Measurements from ENCODE around the gene CHTF18.

Gene CHTF18

DNA sequence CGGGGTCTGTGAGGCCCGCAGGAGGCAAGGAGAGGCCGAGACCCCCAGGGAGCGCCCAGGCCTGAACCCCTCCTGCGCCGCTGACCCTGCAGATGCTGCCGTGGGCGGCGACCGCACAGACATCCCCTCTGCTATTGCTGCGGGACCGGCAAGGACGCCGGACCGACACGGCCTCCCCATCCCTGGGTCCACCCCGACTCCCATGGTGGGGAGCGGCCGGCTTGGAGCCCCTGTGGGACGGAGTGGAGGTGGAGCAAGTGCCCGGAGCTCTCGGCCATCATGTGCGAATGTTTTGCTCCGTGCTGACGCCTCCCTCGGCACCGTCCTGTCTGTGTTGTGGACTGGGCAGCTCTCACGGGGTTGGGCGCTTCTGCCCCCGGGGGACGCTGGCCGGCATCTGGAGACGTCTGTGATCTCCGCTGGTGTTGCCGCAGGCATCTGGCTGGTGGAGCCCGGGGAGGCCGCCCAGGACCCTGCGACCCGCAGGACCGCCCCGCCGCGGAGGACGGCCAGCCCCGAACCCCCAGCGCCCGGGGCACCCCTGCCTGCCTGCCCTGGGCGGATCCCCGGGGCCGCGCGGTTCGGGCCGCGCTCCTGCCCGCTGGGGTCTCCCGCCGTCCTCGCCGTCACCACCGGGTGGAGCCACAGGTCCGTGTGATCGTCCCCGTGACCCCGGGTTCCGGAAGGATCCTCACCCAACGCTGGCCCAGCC, 24.9 kb downstream of the CHTF18 start:
- no peak overlapping the region for H3K4me3 ChIP-seq (ENCODE audit: low read depth, low read length)
- TF ChIP-seq, protein P1, sequence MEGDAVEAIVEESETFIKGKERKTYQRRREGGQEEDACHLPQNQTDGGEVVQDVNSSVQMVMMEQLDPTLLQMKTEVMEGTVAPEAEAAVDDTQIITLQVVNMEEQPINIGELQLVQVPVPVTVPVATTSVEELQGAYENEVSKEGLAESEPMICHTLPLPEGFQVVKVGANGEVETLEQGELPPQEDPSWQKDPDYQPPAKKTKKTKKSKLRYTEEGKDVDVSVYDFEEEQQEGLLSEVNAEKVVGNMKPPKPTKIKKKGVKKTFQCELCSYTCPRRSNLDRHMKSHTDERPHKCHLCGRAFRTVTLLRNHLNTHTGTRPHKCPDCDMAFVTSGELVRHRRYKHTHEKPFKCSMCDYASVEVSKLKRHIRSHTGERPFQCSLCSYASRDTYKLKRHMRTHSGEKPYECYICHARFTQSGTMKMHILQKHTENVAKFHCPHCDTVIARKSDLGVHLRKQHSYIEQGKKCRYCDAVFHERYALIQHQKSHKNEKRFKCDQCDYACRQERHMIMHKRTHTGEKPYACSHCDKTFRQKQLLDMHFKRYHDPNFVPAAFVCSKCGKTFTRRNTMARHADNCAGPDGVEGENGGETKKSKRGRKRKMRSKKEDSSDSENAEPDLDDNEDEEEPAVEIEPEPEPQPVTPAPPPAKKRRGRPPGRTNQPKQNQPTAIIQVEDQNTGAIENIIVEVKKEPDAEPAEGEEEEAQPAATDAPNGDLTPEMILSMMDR (IDR thresholded peaks at IDR 0.05; ENCODE audit: control insufficient read depth, extremely low read depth, insufficient read depth): peak; percentile 77

DNA sequence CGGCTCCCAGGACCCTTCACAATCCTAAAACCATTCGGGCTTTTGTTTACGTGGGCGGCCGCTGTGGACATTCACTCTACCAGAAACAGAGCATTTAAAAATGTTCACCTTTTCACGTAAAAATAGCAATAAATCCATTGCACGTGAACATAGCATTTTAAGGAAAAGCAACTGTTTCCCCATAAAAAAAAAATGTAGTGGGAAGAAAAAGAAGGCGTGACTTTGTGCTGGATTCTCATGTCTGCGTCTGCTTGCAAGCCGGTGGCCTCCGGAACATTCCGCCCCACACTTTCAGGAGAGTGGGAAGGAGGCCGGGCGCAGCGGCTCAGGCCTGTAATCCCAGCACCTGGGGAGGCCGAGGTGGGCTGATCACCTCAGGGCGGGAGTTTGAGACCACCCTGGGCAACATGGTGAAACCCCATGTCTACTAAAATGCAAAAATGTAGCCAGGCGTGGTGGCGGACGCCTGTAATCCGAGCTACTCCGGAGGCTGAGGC, 25.5 kb downstream of the CHTF18 start:
- TF ChIP-seq, protein P1 (IDR thresholded peaks at IDR 0.05; ENCODE audit: control insufficient read depth, extremely low read depth, insufficient read depth): no peak
- no peak for DNase-seq (ENCODE audit: low read depth)
- H3K4me3 ChIP-seq (ENCODE audit: low read depth, low read length): no peak overlapping the region

More for the DNA sequence above, 24.9 kb downstream of the CHTF18 start:
- no peak for DNase-seq (ENCODE audit: low read depth)

DNA sequence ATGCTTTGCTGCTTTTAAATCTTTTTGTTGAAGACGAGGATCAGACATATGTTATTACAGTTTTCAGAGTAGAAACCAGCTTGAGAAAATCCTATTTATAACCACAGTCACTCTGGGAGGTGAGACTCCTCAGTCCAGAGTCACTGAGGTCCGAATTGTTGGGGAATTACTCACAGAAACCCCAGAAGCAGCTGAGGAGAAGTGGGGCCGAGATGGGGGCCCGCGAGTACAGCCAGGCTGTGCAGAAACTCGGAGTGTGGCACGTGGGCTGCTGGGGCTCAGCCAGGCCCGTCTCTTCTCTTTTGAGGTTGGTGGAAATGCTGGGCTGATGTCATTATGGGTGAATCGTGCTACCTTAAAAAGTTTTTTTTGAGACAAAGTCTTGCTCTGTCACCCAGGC, 26.6 kb downstream of the CHTF18 start:
- no peak for DNase-seq (ENCODE audit: low read depth)
- no peak overlapping the region for H3K4me3 ChIP-seq (ENCODE audit: low read depth, low read length)
- TF ChIP-seq, protein P1 (IDR thresholded peaks at IDR 0.05; ENCODE audit: control insufficient read depth, extremely low read depth, insufficient read depth): no peak

DNA sequence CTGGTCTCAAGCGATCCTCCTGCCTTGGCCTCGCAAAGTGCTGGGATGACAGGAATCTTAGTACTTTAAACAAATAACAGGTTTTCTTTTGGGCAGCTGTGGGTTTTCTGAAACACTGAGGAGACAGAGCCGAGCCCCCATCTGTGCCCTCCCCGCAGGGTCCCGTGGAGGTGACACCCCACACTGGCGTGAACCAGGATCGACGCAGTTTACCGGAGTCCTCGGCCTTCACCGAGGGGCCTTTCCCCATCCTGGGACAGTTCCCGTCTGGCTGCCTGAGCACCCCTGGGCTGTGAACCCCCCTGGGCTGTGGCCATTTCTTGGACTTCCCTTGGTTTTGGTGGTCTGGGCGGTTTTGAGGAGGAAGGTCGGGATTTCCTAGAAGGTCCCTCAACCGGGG, 27.4 kb downstream of the CHTF18 start:
- no peak for DNase-seq (ENCODE audit: low read depth)
- TF ChIP-seq, protein P1 (IDR thresholded peaks at IDR 0.05; ENCODE audit: control insufficient read depth, extremely low read depth, insufficient read depth): no peak

DNA sequence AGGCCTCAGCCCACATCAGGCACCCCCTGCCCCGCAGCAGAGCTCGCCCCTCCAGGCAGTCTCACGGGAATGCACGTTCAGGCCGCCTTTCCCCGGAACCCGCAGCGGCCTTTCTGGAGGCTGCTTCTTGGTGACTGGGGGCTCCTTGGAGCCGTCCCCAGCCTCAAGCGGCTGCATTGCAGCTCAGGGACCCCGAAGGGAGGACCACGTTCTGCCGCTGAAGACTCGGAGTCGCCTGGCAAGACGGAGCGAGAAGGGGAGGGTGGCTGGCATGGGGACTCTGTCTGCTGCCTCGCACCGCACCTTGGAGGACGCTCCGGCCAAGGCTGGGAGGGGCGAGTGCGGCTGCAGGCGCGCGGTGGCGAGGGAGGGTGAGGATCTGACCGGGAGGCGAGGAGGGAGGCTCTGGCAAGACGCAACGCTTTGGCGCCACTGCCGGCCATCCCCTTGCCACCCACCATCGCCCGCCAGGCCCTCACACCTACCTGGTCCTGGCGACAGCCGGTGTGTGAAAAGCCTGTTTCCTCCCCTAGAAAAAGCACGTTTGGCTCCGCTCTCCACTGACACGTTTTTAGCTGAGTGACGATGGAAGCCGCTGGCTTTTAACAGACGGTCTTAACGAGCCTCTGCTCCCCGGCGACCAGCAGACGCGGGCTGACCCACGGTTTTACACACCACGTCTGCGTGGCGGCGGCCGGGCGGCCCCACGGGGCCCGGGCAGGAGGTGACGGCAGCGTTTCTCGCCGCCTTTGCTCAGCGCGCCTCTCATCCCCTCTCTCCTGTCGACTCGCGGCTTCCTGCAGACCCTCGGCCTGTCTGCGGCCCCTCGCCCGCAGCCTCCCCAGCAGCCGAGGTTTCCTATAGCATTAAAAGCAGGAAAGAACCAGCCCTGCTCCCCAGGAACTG, 28.8 kb downstream of the CHTF18 start:
- DNase-seq (ENCODE audit: low read depth): no peak
- H3K4me3 ChIP-seq (ENCODE audit: low read depth, low read length): no peak overlapping the region
- TF ChIP-seq, protein P1 (IDR thresholded peaks at IDR 0.05; ENCODE audit: control insufficient read depth, extremely low read depth, insufficient read depth): no peak

More for the DNA sequence above, 27.4 kb downstream of the CHTF18 start:
- no peak overlapping the region for H3K4me3 ChIP-seq (ENCODE audit: low read depth, low read length)

DNA sequence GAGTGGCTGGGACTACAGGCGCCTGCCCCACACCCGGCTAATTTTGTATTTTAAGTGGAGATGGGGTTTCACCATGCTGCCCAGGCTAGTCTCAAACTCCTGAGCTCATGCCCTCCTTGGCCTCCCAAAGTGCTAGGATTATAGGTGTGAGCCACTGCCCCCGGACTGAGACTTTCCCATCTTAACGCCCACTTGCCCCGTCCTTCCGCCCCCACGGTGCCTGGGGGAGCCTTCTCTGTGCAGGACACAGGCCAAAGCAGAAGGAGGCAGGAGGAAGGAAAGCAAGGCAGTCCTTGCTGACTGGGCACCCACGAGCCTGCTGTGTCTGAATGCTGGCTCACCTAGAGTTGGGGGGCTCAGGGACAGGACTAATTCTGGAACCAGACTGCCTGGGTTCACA, 29.7 kb downstream of the CHTF18 start:
- DNase-seq (ENCODE audit: low read depth): no peak
- TF ChIP-seq, protein P1 (IDR thresholded peaks at IDR 0.05; ENCODE audit: control insufficient read depth, extremely low read depth, insufficient read depth): no peak
- no peak overlapping the region for H3K4me3 ChIP-seq (ENCODE audit: low read depth, low read length)

Measured in LNCaP clone FGC (cell line).